Measurements from ENCODE around the gene SORCS2.

The SORCS2 gene

DNA sequence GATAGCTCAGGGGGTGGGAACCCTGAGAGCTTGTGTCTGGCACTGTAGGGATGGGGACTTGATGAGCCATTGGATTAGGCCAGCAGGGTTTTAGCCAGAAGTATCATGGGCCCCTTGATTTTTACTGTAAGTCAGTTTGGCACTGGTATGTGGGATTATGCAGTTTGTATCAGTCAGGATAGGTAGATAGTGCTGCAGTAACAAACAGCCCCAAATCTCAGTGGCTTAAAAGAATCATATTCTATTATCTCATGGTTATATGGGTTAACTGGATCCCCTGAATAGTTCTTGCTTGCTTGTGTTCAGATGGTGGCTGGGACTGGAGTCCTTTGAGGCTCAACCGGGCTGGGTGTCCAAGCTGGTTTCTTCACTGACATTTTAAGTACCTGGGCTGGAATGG lies 56.5 kb downstream of the SORCS2 start:
- no peak for DNase-seq

DNA sequence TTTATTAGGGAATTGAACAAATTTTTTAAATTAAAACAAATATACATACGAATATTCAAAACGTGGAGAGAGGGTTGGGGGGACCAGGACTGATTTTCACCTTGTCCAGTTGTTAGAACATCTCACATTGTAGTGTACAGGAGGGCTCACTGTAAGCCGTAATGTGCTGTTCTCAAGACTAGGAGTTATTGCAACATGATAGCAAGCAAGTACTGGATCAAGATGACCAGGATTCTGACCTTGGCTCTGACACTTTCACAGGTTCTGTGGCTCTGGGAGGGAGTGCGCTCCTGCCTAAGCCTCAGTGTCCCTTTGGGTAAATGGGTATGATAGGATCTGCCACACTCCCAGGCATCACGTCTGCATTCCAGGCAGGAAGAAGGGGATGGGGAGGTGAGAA lies 59.0 kb downstream of the SORCS2 start:
- DNase-seq = no peak

DNA sequence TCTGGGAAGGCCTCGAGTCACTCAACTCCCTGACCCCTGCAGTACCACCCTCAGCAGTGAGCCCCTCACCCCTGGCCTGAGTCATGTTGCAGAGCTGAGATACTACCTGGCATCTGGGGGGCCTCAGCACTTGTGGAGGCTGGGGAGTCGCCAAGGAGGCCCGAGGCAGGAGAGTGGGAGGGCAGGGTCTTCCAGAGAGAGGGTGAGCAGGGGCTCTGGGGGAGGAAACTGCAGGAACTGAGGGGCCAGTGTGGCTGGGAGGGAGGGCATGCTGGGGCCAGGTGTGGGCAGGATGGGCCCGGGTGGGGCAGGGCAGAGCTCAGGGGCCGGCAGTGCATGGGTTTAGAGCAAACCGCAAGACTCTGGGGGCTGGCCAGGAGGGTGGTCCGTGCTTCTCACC lies 59.7 kb downstream of the SORCS2 start:
- DNase-seq = no peak

DNA sequence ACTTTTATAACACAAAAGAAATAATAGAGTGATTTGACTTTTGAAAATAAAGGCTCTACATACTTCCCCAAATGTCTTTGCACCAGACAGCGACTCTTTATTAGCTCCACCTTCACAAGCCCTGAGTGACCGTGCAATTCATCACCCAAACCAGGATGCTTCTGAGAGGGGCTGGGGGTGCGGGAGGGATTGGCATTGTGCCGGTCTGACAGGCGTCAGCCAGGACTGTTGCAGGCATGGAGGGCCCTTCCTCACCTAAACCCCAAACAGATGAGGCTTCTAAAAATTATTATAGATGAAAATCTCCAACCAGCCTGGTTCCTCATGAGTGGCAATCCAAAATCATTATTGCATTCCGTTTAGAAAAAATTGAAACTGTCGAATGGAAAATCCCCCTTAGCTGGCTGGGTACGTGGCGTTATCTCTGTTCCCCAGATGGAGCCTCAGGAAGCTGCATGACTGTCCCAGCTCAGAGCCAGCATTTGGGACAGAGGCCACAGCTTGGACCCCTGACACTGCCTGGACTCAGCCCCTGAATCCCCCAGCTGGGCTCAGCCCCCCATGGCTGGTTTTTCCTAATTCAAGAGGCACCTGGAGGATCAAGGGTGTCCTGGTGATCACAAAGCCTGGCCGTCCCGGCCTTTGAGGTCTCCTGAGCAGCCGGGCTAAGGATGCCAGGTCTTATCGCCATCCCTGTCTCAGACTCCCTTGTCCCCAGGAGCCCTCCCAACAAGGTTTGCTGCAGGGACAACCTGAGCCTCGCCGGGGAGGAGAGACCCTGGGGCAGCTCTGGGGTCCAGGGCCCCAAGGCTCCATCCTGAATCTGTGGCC lies 60.4 kb downstream of the SORCS2 start:
- no peak for DNase-seq

DNA sequence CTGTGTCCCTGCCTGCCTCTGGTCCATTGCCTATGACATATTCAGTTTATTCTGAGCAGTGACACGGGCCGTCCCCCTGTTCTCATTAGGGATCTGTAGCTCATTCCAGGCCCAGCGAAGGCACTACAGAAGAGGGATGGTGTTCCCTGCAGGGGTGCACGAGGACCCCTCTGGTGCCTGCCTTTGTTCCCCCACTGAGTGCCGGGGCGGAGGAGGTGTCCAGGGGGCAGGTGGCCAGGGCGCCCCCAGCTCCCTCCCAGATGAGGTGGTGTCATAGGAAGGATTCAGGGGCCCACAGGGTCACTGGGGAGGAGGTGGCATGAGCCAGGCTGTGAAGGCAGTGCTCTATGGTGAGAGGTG lies 61.0 kb downstream of the SORCS2 start:
- no peak for DNase-seq

DNA sequence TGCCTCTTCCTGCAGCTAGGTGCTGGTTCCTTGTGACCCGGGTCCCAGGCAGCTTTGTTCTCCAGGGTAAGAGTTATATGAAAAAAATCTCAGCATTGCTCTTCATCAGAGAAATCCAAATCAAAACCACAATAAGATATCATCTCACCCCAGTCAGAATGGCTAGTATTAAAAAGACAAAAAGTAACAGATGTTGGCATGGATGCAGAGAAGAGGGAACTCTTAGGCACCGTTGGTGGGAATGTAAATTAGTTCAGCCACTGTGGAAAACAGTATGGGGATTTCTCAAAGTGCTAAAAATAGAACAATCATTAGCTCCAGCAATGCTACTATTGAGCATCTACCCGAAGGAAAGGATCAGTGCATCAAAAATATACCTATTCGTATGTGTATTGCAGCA lies 61.5 kb downstream of the SORCS2 start:
- no peak for DNase-seq

DNA sequence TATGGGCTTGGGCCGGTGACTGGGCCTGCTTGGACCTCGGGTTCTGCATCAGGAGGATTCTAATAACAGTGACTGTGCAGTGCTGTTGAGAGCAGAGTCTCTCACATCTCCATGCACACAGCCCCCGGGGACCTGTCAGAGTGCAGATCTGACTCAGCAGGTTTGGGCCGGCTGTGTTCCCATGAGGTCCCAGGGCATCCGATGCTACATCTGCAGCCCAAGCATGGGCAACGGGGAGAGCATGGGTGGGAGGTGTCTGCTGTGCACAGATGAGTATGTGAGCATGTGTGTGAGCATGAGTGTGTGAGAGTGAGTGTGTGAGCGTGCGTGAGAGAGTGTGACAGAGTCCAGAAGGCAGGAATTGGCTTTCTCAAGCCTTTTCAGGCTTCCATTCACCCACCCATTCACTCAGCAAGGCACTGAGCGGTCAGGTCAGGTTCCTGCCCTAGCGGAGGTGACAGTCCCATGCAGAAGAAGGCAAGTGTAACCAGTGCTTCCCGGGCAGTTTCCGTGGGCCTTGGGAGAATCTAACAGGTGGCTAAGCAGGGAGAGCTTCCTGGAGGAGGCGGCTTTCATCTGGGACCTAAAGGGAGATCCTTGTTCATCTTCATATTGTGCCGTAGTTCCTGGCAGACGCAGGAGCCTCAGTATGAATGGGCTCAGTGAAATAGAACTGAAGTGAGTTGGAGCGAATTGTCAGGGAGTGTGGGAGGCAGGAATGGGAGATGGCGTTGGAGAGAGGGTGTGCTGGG lies 62.6 kb downstream of the SORCS2 start:
- DNase-seq = no peak

DNA sequence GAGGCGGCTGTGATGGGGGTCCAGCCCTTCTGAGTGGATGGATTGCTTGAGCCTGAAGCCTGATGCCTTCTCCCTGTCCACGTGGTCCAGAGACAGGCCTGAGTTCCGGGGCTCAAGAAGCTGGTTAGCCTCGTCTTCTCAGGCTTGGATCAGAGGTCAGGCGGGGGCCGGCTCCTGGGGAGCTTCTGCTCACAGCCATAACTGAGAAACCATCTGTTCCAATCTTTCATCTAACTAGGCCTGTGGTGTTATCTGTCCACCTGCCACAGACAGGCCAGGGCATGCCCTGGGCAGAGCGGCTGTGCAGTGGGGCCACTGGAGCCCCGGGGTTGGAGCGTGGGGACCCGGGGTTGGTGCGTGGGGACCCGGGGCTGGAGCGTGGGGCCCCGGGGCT lies 63.1 kb downstream of the SORCS2 start:
- DNase-seq = no peak

DNA sequence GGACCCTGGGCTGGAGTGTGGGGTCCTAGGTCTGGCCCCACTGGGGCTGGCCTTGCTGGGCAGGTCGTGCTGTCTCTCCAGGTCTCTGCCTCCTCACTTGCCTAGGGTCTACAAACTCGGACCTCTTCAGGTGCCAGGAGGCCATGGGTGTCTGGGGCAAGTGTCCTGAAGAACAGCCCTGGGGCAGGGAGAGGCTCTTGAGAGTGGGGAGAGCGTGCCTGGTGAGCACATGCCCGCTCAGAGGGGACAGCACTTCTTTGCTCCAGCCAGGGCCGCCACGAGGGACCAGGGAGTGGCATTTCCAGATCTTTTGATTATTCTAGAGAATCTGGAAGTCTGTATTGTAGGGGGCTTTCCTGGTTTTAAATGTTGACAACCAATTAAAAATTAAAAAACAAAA lies 63.7 kb downstream of the SORCS2 start:
- DNase-seq = no peak

DNA sequence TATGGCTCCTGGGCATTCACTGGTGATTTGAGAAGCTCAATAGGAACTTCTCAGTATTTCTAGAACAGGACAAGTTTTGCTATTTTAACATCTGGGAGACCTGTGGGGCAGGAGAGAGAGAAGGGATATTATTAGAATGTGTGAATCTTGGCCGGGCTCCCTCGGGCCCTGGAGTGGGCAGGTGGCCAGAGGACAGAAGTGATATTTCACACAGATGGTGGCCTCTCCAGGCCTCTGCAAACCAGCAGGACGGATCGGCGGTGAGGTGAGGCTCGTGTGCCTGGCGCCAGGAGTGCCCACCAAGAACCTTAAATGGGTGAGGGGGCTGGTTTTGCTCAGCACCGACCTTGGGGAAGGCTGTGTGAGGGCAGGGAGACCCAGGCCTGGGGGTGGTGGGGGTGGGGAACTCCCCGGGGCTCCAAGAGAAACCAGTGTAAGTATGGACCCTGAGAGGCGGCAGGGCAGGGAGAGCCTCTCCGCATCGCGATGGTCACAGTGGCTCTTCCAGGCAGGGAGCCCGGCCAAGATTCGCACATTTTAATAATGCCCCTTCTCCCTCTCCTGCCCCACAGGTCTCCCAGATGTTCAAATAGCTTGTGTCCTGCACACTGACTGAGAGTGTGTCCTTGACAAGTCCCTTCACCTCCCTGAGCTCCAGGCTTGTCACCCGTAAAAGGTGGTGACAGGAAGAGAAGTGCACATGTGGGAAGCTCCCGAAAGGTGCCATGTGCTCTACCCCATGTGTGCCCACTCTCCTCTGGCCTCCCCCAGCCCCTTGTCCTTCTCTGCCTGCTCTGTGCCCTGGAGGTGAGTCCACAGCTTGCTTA lies 64.9 kb downstream of the SORCS2 start:
- no peak for DNase-seq

DNA sequence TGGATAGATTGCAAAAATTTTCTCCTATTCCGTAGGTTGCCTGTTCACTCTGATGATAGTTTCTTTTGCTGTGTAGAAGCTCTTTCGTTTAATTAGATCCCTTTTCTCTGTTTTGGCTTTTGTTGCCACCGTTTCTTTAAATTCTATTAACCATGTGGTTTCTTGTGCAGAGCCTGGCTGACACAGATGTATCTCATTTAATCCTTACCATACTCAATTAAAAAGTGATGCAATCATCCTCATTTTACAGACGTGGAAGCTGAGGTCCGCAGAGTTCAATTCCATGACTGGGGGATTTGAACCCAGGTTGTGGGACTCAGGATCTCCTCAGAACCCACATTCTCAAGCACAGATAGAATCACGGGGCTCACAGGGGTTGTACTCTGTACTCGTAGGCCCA lies 66.7 kb downstream of the SORCS2 start:
- DNase-seq = no peak

DNA sequence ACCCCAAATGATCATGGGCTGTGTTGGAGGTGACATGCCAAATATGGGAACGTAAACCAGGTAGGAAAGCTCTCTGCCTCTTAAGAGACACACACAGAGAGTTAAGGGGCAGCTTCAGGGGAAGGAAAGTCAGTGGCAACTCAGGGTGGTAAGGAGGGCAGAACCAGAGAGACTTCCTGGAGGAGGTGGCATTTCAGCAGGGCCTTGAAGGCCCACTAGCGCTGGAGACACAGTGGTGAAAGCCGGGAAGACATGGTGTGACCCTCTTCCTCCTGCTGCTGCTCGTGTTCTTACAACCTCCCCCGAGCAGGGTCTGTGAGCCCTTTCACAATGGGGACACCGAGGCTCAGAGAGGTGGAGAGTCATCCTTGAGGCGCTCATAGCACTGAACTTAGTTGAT lies 68.2 kb downstream of the SORCS2 start:
- DNase-seq = no peak

DNA sequence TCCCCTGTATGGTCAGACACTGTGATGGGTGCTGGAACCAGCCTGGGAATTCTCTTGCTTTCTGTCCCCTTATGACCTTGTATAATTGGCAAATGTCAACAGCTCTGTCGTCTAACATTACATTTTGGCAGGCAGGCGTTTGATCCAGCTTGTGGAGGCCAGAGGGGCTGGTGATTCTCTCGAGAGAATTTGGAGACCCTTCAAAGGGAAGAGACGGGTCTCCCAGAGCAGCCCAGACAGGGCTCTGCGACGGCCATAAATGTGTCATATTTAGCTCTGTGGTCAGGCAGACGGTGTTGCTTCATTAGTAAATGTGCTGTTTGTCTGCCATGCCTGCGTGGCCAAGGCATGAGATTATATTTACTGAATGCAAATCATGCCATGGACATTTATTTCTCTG lies 68.7 kb downstream of the SORCS2 start:
- DNase-seq = no peak

DNA sequence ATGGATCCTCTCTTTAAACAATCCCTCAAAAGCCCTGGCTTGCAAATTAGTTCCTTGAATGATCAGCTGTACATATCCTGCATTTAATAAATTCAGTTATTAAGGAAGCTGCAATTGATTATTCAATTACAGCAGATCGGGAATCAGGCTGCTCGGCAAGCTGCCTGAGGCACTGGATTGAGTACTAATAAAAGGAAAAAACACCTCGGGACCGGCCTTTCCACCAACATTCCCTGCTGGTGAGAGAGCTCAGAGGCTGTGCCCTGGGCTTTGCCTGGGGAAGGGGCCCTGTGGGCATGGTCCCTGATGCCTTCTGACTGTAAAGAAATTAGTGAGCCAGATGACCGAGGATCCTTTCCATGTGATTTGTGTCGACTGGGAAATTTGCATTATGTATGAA lies 69.2 kb downstream of the SORCS2 start:
- DNase-seq = no peak

DNA sequence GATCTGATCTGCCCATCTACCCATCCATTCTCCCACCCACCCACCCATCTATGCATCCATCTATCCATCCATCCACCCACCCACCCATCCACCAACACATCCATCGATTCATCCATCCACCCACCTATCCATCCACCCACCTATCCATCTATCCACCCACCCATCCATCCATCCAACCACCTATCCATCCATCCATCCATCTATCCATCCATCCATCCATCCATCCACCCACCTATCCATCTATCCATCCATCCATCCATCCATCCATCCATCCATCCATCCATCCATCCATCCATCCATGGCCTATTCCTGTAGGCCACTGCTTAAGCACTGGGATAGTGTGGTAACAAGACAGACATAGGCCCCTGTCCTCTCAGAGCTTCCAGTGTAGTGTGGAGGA lies 69.8 kb downstream of the SORCS2 start:
- DNase-seq = no peak

DNA sequence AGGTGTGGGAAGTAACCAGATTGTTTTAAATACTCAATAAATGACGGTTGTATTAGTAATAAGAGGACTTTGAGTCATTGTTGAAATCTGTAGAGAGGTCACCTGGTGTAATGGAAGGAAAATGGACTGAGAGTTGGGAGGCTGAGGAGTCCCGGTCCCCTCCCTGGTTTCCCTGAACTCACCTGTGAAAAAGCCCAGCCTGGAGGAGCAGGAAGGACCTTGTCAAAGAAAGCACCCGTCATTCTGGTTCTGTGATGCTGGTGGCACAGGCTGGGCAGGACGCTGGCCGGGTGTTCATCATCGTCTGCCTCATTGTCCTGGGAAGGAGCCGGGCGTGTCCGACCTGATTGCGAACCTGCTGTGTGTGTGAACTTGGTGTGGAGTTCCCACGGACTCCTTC lies 70.8 kb downstream of the SORCS2 start:
- DNase-seq = no peak

DNA sequence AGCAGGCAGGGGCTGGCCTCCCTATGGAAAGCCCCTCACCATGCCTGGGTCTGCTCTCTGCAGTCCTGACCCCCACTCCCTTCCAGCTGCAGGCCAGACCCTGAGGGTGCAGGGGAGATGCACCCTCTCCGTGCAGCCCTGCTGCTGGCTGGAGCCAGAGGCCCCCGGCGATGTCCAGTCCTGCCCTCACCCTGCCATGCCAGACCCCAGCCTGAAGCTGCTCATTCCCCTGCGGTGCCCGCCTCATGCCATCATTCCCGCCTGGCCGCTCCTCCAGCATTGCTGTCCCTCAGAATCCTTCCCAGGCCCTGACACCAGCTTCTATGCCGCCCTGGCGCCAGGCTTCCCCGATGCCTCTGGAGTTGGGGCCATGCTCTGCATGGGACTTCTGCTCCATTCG lies 72.4 kb downstream of the SORCS2 start:
- DNase-seq = no peak

DNA sequence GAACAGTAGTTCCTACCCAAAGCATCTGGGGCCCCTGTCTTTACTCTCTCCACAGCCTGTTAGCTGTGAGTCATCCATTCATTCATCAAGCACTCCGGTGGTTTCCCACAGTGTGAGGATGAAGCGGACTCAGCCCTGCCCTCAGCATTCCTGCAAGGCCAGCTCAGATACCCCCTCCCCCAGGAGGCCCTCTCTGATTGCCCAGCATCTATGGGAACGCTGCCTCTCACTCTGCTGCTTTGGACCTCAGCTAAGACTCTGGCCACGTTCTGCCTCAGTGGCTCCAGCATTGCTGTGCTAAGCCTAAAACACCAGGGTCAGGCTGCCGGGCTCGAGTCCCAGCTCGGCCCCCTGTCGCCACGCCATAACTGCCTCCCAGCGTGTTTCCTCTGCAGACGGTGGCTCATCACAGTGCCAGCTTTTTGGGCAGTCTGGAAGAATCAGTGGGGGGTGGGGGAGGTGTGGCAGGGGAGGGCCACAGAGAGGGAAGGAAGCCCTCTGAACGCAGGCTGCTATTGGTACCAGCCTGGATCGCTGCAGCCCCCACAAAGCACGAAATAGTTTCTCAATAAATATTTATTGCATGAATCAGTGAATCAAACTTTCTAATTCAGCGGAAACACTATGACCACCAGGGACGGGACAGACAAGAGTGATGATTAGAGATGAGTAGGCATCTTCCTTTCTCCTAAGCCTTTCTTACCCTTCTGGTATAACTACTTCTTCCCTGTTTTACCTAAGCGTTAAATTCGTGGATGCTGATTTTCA lies 74.4 kb downstream of the SORCS2 start:
- no peak for DNase-seq

DNA sequence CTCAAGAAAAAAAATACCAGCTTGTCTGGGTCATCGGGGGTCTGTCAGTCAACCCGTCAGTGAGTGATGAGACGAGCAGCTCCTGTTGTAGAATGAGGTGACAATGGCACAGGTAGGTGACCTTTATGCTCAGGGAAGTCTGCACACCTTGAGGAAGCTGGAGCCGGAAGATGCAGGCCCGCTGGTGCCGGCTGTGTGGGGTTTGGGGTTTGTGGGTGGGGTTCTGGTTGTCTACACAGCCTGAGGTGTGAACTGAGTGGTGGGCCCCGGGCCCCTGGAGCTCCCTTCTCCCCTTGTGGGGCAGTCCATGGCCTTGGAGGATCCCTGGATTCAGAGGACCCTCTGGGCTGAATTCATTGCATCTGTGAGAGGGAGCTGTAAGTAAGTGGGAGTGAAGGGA lies 75.5 kb downstream of the SORCS2 start:
- DNase-seq = no peak

DNA sequence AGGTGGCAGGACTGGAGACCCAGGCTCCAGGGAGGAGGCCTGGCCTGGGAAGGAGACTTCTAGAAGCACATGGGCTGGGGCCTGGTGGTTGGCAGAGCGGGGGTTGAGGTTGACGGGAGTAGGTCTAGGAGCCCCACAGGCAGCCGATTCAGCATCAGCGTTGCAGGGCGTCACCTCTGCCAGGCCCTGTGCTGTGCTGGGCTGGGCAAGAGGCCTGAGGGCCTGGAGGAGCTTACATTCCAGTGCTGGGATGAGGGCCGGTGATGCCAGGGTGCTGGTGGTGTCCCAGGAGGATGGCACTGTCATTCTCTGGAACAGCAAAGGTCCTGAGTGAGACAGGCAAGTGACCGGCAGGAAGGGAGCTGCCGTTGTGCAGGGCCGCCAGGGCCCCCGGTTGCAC lies 76.6 kb downstream of the SORCS2 start:
- no peak for DNase-seq

DNA sequence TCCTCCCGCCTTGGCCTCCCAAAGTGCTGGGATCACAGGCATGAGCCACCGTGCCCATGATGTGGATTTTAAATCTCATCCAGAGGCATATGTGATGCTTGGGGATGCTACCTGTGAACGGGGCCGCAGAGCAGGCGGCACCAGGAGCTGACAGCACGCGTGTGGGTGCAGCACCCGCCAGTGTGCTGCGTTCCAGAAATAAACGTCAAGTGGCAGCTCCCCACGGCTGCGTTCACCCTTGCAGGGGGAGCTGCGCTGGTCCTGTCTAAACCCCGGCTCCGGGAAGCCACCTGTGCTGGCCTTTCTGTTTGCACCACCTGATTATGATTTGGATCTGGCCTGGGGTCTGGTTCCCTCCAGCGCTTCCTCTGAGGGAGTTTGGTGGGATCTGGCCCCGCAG lies 77.8 kb downstream of the SORCS2 start:
- DNase-seq = no peak

DNA sequence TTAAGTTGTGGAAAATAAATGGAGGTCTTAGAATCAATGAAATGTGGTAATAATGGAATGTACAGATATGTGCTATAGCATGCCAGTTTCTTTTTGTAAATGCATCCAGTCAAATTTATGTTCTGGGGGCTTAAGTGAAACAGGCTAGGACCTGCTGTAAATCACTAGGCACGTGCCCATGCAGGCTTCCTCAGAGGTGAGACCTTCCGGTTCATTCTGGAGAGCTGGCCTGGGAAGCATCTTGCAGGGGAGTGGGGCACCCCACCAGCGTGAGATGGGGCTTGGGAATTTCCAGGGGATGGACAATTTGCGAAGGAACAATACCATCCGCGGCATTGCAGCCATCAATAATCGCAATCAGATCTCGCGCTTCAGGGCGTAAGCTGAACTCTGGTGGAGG lies 80.1 kb downstream of the SORCS2 start:
- DNase-seq = no peak

DNA sequence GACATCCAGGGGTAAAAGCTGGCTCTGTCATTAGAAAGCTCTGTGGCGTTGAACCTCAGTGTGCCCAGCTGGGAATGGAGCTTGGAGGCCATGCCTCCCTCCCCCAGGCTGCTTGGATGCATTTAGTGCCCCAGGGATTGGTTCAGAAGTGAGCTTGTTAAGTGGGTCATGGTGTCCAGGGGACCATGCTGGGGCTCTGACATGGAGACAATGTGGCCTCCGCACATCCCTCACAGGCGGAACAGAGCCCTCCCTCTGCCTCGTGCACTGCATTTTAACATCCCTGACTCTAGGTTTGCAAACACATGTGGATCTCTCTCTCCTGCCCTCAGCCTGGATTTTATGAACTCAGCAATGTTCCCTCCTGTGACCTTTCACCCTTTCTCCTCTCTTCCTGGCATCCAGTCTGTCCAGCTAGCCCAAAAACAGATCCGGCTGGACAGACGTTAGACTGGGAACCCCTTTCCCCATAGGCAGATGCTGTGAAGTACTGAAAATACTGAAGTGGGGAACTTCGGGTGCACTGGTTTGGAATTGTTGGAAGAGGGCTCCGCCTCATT lies 81.5 kb downstream of the SORCS2 start:
- no peak for DNase-seq
